ENCODE data around the gene GPAT2.
"Not testable (repeated sequence)": the region's sequence is repeated elsewhere in the genome, so short reads cannot be mapped to it uniquely, and the experiment has no call there.

The GPAT2 gene

GRCh38 chr2:96074156-96074555 lies 39.4 kb upstream of the GPAT2 start:
- TF ChIP-seq, protein P1, sequence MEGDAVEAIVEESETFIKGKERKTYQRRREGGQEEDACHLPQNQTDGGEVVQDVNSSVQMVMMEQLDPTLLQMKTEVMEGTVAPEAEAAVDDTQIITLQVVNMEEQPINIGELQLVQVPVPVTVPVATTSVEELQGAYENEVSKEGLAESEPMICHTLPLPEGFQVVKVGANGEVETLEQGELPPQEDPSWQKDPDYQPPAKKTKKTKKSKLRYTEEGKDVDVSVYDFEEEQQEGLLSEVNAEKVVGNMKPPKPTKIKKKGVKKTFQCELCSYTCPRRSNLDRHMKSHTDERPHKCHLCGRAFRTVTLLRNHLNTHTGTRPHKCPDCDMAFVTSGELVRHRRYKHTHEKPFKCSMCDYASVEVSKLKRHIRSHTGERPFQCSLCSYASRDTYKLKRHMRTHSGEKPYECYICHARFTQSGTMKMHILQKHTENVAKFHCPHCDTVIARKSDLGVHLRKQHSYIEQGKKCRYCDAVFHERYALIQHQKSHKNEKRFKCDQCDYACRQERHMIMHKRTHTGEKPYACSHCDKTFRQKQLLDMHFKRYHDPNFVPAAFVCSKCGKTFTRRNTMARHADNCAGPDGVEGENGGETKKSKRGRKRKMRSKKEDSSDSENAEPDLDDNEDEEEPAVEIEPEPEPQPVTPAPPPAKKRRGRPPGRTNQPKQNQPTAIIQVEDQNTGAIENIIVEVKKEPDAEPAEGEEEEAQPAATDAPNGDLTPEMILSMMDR (IDR thresholded peaks at IDR 0.05; ENCODE audit: borderline replicate concordance, insufficient read depth, low read depth, low read length) = no peak
- H3K4me3 ChIP-seq (ENCODE audit: low read depth, low read length) = no peak overlapping the region

GRCh38 chr2:96073170-96073775 lies 38.6 kb upstream of the GPAT2 start:
- TF ChIP-seq, protein P1 (IDR thresholded peaks at IDR 0.05; ENCODE audit: borderline replicate concordance, insufficient read depth, low read depth, low read length) = no peak
- H3K4me3 ChIP-seq (ENCODE audit: low read depth, low read length) = no peak overlapping the region

DNA sequence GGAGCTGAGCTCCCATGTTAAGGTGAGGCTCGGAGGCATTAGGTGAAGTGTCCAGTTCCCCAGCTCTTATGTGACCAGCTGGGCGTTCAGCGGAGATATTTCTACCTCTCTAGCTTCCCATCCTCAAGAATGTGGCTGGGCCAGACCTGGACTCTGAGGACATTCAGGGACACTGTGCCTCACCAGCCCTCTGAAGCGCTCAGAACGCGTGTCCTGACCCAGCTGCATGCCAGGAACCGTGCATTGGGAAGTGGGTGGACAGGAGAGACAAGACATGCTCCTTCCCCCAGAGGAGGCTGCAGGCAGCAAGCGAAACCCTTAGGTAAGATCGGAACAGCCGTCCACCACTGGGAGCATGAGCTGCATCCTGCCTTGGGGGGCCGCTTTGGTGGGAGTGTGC lies 38.0 kb upstream of the GPAT2 start:
- no peak overlapping the region for H3K4me3 ChIP-seq (ENCODE audit: low read depth, low read length)
- TF ChIP-seq, protein P1 (IDR thresholded peaks at IDR 0.05; ENCODE audit: borderline replicate concordance, insufficient read depth, low read depth, low read length) = no peak

GRCh38 chr2:96071977-96072491 lies 37.3 kb upstream of the GPAT2 start:
- H3K4me3 ChIP-seq (ENCODE audit: low read depth, low read length) = not testable (repeated sequence)

- H3K4me3 ChIP-seq (ENCODE audit: low read depth, low read length) = not testable (repeated sequence)
Measured at GRCh38 chr2:96071087-96071976, 36.6 kb upstream of the GPAT2 start.

DNA sequence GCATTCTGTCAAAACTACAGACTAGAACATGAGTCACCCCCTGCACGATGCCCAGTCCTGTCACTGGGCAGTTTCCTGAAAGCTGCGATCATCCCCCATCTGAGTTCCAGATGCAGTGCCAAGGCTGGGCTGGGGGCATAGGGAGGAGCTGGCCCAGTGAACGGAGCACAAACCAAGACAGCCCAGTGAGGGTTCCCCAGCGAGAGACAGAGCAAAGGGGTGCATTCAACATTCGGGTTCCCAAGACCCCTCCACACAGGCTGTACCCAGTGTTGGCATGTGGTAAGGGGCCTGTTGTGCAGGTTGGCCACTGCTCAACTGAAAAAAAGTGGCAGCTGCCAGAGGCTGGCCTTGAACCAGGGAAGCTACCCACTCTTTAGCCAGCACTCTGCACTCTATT lies 35.6 kb upstream of the GPAT2 start:
- H3K4me3 ChIP-seq (ENCODE audit: low read depth, low read length) = not testable (repeated sequence)

GRCh38 chr2:96069878-96070277 lies 35.2 kb upstream of the GPAT2 start:
- H3K4me3 ChIP-seq (ENCODE audit: low read depth, low read length) = not testable (repeated sequence)

DNA sequence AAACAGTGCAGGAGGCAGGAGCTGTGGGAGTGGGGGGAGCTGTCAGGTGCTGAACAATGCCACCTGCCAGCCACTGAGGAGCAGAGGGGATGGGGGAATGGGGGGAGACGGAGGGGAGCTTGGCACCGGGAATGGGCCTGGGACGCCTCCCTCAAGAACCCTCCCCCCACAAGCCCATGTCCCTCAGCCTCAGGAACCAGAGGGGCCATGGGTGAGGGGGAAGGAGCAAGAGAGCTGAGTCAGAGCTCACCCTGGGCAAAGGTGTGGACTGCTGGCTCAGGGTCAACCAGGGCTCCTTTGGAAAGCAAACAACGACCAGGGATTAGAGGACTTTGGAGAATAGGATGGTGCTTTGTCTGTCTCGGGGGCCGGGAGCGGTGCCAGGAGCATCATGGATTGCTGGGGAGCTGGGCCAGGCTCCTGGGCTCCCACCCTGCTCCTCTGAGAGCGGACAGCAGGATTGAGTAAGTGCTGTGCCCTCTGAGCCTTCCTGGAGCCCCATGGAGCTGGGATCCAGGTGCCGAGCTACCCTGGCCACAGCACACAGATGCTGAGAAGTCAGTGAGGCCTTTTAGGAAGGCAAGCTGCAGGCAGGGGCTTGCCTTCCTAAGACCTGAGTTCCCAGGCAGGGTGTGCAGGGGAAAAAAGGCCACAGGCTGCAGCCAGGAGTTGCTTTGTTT lies 33.3 kb upstream of the GPAT2 start:
- H3K4me3 ChIP-seq (ENCODE audit: low read depth, low read length) = not testable (repeated sequence)

DNA sequence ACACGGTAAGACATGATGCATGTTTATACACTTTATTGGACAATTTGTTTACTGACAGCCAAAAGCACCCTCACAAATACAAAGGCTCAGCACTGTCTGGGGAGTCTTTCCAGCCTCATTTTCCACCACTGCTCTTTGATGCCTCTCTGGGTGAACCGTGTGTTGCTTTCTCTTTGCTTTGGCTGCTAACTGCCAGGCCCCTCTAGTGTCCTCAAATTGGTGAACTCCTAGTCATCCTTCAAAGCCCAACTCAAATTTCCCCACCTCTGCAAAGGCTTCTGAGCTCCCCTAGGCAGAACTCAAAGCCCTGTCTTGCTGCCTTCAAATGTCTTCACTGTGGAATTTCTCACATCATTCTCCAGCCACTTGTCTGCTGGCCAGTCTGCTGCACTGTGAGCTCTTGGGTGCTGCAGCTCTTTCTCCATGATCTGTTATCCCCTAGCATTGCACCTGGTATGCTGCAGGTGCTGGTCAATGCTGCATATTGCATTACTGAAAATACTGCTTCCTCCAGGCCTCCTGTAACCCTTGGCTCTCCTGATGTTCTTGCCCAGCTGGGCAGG lies 32.5 kb upstream of the GPAT2 start:
- H3K4me3 ChIP-seq (ENCODE audit: low read depth, low read length) = not testable (repeated sequence)

- H3K4me3 ChIP-seq (ENCODE audit: low read depth, low read length) = not testable (repeated sequence)
Measured at GRCh38 chr2:96066511-96066910, 31.8 kb upstream of the GPAT2 start.

GRCh38 chr2:96065954-96066353 lies 31.2 kb upstream of the GPAT2 start:
- not testable (repeated sequence) for H3K4me3 ChIP-seq (ENCODE audit: low read depth, low read length)

Measured in GM12875 (cell line).